Progenitor cell of endocrine pancreas (in vitro differentiated cells): ENCODE results near the gene EXOC3L4. TPM values are rescaled to one million over a fixed set of nuclear protein-coding genes. Genes with fewer than 3 reads are reported as not detected.
A peak's percentile ranks its signal among the peaks of the same experiment; 100 is the strongest.

Experiments
- DNase-seq: peaks from one replicate; pipeline ENCODE4 v3.0.0; 2021; ENCODE audit warnings: low spot score; ENCODE audit not compliant: unreplicated experiment
- H3K27ac Mint-ChIP-seq: 2 replicates; pipeline ENCODE4 v1.8.0; 2021; ENCODE audit warnings: mild to moderate bottlenecking, moderate library complexity, mixed read lengths
- H3K27me3 Mint-ChIP-seq: 2 replicates; pipeline ENCODE4 v1.8.0; 2021; ENCODE audit warnings: mixed read lengths
- H3K36me3 Mint-ChIP-seq: 2 replicates; pipeline ENCODE4 v1.8.0; 2022; ENCODE audit warnings: mixed read lengths; ENCODE audit not compliant: insufficient read depth
- H3K4me1 Mint-ChIP-seq: 2 replicates; pipeline ENCODE4 v1.8.0; 2021; ENCODE audit warnings: low read depth, mixed read lengths
- H3K4me3 Mint-ChIP-seq: 2 replicates; pipeline ENCODE4 v1.8.0; 2021; ENCODE audit warnings: low read depth, mild to moderate bottlenecking, moderate library complexity, mixed read lengths
- H3K9me3 Mint-ChIP-seq: 2 replicates; pipeline ENCODE4 v1.8.0; 2021; ENCODE audit warnings: low read depth, mixed read lengths
- CTCF ChIP-seq: fragments of 200-600 bp; sonication (generic); IDR thresholded peaks from one replicate; pipeline ENCODE4 v1.5.0; 2021; ENCODE audit warnings: antibody characterized with exemption, mild to moderate bottlenecking; ENCODE audit not compliant: unreplicated experiment
- total RNA-seq: library from RNA; stranded (reverse); gene quantifications from 2 replicates; pipeline ENCODE4 v1.2.1, GENCODE V29; 2021

Gene EXOC3L4
- total RNA-seq, 1 donor from 2014 or later, result 30.8 TPM

- Mint-ChIP-seq H3K27me3 (peaks cover 43% of the 10 kb centered on the region), H3K36me3 (no peaks in the 10 kb centered on the region), H3K9me3 (no peaks in the 10 kb centered on the region), H3K4me3 (no peak overlapping the region), H3K27ac (no peak overlapping the region), H3K4me1 (peaks cover 4% of the 10 kb centered on the region)
- no peak for DNase-seq
- no peak for TF ChIP-seq CTCF
Measured at GRCh38 chr14:103124501-103125001, 30.0 kb downstream of the EXOC3L4 start.

- H3K9me3 Mint-ChIP-seq, result no peaks in the 10 kb centered on the region
- H3K4me3 Mint-ChIP-seq, result no peak overlapping the region
- H3K36me3 Mint-ChIP-seq, result no peaks in the 10 kb centered on the region
- no peak for DNase-seq
- peaks cover 4% of the 10 kb centered on the region for H3K4me1 Mint-ChIP-seq
- H3K27me3 Mint-ChIP-seq, result peaks cover 38% of the 10 kb centered on the region
- H3K27ac Mint-ChIP-seq, result no peak overlapping the region
- TF ChIP-seq CTCF, result no peak
Measured at GRCh38 chr14:103125098-103126070, 30.9 kb downstream of the EXOC3L4 start.

- Mint-ChIP-seq H3K27me3 (peaks cover 37% of the 10 kb centered on the region), H3K9me3 (no peaks in the 10 kb centered on the region), H3K4me1 (peaks cover 4% of the 10 kb centered on the region), H3K27ac (no peak overlapping the region), H3K36me3 (no peaks in the 10 kb centered on the region), H3K4me3 (peak overlapping the region; percentile 56)
- TF ChIP-seq CTCF, result no peak
- no peak for DNase-seq
Measured at GRCh38 chr14:103126088-103126872, 31.8 kb downstream of the EXOC3L4 start.

- Mint-ChIP-seq H3K9me3 (no peaks in the 10 kb centered on the region), H3K4me3 (no peak overlapping the region), H3K36me3 (no peaks in the 10 kb centered on the region)
Measured at GRCh38 chr14:103126873-103127304, 32.4 kb downstream of the EXOC3L4 start.

More at GRCh38 chr14:103126873-103127304, 32.4 kb downstream of the EXOC3L4 start:
- peak; percentile 70 for DNase-seq
- H3K27me3 Mint-ChIP-seq, result peaks cover 37% of the 10 kb centered on the region
- TF ChIP-seq CTCF, result peak; percentile 54
- H3K4me1 Mint-ChIP-seq, result peaks cover 4% of the 10 kb centered on the region
- no peak overlapping the region for H3K27ac Mint-ChIP-seq
